LNCAP (cell line): ENCODE results near the gene TBC1D24.
A peak's percentile ranks its signal among the peaks of the same experiment; 100 is the strongest.

Experiments
- TF ChIP-seq, protein P1 (sequence below): fragments of 450-650 bp; IDR thresholded peaks from 2 replicates; pipeline ENCODE4 v1.5.1; 2017; ENCODE audit warnings: mild to moderate bottlenecking

The TBC1D24 gene

DNA sequence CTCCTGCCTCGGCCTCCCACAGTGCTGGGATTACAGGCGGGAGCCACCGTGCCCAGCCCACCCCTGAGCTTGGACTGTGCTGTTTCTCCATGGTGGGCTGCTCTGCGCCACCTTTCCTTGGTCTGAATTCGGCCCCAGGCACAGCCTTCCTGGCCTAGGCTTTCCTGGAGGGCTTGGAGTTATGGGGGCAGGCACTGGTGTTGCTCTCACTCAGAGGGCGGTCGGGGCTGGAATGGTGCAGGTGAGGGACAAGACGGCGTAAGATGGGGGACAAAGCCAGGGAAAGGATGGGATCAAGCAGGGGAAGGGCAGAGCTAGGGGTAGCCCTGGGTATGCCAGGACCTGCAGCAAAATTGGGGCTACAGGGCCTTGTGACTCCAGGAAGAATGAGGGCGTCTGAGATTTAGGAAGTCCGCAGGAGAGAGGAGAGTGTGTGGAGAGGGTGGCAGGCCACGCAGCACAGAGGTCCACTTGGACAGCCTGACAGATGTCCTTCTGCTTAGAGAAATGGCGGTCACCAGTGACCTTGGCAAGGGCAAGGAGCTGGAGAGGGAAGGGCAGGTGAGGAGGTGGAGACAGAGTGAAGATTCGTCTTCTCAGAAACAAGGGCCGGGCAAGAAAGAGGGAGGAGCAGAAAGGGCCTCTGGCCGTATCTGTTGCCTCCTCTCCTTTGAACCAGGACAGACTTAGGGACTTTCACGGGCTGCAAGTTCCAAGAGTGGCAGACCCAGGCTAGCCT, 37.2 kb downstream of the TBC1D24 start:
- TF ChIP-seq, protein P1, sequence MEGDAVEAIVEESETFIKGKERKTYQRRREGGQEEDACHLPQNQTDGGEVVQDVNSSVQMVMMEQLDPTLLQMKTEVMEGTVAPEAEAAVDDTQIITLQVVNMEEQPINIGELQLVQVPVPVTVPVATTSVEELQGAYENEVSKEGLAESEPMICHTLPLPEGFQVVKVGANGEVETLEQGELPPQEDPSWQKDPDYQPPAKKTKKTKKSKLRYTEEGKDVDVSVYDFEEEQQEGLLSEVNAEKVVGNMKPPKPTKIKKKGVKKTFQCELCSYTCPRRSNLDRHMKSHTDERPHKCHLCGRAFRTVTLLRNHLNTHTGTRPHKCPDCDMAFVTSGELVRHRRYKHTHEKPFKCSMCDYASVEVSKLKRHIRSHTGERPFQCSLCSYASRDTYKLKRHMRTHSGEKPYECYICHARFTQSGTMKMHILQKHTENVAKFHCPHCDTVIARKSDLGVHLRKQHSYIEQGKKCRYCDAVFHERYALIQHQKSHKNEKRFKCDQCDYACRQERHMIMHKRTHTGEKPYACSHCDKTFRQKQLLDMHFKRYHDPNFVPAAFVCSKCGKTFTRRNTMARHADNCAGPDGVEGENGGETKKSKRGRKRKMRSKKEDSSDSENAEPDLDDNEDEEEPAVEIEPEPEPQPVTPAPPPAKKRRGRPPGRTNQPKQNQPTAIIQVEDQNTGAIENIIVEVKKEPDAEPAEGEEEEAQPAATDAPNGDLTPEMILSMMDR, result no peak

DNA sequence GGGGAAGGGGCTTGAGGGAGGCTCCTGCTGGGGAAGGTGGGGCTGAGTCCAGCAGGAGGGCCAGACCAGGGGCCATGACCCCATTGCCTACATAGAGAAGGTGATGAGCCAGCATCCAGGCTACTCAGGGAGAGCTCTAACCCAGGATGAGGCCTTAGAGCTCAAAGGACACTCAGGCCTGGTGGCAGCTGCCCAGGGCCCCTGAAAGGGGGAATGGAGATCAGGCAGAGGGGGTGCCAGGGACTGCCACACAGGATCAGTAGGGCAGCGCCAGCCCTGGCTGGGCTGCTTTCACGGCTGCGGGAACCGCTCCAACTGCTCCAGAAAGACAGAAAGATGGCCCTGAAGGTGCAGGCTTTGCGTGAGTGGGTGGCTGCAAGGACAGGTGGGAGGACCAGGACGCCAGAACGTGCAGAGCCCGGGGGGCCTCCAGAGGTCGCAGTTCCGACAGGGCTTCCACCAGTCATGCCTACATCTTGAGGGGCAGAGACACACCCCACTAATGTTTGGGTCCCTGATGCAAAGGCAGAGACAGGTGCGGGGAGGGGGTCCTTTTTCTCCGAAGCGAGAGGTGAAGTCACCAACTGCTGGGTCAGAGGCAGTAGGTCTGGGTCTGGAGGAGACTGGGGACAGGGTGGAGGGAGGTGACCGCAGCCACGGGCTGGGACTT, 37.9 kb downstream of the TBC1D24 start:
- TF ChIP-seq, protein P1, result 0 out of 2 replicates have a peak, but pooled peaks have one; percentile 10

DNA sequence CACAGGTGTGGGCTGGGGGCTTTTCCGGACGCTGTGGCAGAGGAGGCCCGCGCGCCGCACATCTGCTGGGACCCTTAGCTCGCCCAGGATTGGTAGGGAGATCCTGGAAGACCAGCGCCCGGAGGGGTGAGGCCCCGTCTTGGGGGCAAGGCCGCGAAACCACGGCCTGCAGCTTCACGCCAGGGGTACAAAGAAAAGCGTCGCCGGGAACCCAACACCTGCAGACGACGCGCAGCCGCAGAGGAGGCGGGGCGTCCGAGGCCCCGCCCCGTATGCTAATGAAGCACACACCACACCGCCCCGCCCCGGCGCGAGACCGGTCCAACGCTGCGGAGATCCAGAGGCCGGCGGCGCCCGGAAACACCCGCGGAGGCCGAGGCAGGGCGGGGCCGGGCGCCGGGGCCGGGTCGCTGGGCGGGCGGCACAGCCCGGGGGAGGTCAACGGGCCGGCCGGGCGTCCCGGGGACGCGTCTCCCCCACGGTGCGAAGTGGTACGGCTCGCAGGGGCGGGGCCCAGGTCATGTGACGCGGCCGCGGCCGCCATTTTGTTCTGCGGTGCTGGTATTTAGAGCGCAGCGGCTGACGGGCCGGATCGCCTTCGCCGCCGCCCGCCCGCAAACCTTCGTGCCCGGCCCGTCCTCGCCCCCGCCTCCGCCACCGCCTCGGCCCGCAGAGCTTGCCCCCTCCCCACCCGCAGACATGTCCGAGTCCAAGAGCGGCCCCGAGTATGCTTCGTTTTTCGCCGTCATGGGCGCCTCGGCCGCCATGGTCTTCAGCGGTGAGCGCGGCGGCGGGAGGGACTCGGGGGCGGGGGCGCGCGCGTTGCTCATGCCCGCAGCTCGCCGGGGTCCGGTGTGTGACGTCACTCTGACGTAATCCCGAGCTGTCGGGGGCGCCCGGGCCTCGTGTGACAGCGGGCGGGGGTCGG, 38.7 kb downstream of the TBC1D24 start, which contains the start of gene ATP6V0C:
Gene ATP6V0C, plus strand, starts transcription at position 548 of the 928 bp plus-strand sequence. Its CDS starts 152 bp downstream, at position 700.
- TF ChIP-seq, protein P1, result no peak

DNA sequence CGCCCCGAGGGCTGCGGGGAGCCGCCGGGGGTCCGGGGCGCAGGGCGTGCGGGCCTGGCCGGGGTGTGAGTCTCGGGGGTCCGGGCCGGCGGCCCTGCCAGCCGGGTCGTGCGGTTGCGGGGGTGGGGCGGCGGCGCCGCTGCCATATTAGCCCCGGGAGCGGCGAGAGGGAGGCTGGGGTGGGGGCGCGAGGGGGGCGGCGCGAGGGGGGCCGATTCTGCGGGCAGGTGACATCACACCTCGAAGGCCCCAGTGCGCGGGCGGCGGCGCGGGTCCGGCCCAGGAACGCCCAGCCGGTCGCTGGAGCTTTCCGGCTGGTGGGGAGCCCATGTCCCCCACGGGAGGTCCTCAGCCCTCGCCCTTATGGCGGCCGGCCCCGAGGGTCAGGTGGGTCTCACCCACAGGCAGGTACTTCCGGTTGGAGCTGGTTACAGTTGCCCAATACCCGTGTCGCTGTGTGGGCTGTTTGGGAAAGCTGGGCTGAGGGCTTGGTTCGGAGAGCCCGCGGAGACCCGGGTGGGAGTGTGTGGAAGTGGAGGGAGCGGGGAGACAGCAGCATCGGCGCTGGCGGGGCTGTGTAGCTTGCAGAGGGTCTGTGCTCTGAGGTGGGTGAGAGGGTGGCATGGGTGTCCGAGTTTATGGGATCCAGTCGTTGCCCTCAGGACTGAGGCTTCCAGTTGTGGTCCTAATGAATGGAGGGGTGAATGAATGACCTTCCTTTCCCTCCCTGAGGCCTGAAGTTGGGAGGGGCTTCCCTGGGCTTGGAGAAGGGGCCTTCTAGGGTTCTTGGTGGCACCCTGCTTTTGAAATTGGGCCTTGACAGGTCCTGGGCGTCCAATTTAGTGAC, 39.6 kb downstream of the TBC1D24 start:
- TF ChIP-seq, protein P1, result no peak

DNA sequence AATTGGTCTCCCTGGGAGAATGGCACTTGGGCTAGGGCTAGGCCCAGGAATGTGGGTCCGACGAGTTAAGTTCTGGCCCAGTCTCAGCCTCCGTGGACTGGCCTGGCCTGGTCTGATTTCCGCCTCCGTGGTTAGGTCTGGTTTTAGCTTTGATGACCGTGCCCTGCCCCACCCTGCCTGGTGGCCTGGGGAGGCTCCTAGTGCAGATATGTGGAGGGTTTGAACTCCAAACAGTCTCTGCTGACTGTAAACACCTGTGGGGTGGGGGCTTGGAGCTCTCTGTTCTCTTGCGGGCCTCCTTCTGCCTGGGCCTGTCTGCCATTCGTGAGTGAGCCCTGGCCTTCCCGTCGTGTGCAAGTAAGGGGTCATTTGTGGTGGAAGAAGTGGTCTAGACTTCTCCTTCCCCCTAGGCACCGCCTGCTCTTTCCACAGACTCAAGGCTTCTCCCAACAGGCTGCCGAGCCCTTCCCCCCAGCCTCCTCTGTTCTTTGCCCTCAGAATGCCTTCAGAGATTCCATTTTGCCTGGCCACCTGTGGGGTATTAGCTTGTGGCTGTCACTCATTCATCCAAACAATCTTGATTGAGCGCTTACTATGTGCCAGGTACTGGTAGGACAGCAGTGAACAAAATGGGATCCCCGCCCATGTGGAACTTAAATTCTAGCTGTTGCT, 40.4 kb downstream of the TBC1D24 start:
- TF ChIP-seq, protein P1, result no peak

DNA sequence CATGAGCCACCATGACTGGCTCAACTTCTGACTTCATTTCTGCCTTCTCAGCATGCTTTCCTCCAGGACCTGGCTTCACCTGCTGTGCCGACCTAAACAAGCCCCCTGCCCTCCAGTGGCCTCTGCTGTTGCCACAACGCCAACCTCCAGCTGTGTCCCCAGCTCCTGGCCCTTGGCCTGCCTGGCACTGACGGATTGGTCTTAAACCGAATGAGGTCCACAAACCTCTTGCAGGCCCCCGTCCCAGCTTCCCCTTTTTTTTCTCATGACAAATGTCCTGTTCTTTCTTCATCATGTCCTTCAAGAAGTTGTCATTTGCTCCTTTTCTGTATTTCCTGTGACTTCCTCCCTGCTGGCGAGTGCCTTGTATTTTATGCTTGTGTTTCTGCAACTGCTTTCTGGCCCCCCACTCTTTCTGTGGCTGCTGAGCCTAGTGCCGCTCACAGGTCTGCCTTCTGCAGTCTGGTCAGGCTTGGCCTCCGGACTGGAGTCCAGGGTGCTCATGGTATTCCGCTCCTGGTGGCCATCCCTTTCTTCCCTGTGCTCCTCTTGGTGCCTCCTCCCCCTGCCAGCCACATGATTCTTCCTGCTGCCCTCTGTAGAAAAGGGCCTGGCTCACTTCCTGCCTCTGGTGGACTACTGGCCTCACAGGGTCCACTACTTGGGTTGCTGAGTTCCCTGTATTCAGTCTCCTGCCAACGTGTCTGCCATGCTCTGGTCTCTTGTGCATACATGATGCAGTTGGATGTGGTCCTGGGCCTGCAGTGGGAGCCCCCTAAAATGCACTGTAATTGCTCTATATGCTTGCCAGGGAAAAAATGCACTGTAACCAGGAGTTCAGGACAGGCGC, 41.7 kb downstream of the TBC1D24 start:
- TF ChIP-seq, protein P1, result no peak
